NCI-H460 (cell line): Measurements from ENCODE around the gene SYP. TPM values are rescaled to one million over a fixed set of nuclear protein-coding genes. Genes with fewer than 3 reads are reported as not detected.

Source experiments
- DNase-seq: peaks from one replicate; pipeline ENCODE4 v3.0.0-alpha.2; 2016; ENCODE audit warnings: low read depth; ENCODE audit errors: extremely low read depth
- total RNA-seq: library from RNA; depleted of rRNA; stranded (reverse); fragments of >200 nt; shearing (Covaris generic); gene quantifications from 2 replicates; pipeline ENCODE4 v1.2.3, GENCODE V29; 2014

The SYP gene
- total RNA-seq, 1 experiment from 2014 or later, result 0.89 TPM

DNA sequence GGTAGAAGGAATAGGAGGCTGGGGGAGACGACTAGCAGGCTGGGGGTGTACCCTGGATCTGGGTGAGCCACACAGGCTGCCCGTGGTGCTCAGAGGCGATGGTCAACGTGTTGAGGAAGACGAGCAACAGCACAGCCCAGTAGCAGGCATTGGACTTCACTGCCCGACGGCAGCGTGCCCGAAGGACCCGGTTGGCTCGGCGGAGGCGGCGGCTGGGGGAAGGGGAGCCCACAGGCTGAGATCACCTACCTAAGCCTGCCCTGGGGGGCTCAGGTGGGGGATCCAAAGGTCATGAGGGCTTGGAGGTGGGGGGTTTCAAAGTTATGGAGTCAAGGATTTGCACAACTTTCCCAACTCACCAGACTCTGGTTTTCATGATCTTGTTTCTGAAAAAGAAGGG is 25.9 kb upstream of the SYP start:
- DNase-seq, result no peak

DNA sequence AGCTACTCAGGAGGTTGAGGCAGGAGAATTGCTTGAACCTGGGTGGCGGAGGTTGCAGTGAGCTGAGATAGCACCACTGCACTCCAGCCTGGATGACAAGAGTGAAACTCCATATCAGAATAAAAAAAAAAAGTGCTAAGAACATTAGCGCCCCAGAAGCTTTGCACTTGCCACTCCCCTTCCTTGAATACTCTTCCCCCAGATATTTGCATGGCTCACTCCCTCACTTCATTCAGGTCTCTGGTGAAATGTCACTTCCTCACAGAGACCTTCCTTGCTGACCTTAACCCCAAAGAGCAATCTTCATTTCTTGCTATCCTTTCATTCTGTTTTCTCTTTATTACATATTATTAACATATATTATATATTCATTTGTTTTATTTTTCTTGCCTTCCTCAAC is 21.9 kb upstream of the SYP start:
- DNase-seq, result no peak

DNA sequence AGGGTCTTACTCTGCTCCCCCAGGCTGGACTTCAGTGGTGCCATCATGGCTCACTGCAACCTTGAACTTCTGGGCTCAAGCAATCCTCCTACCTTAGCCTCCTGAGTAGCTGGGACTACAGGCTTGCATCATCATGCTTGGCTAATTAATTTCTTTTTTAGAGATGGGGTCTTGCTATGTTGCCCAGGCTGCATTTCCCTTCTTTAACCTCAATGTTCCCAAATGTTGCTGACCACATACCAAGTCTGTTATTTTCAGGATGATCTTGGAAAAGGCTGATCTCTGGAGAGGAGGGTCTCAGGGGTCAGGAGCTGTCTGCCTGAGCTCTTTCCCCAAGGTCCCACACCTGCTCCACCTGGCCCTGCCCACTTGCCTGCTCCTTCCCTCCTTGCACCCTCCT is 20.1 kb upstream of the SYP start:
- no peak for DNase-seq

DNA sequence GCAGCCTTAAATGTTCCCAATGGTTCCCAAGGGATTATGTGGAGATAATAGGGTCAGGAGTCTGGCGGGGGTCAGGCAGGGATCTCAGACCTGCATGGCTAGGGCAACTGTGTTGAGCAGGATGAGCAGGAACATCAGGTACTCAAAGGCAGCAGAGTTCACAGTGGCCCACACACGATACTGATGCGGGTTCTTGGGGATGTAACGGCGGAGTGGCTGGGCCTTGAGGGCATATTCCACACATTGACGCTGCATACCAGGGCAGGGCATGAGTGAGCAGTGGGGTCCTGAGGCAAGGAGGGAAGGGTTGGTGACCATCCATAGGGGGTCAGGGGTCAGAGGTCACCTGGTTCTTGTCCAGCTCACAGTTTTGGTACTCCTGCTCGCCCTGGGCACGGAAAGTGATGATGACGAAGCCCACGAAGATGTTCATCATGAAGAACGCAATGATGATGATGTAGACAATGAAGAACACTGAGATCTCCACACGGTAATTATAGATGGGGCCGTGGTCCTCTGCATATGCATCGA is 15.1 kb upstream of the SYP start:
- no peak for DNase-seq

DNA sequence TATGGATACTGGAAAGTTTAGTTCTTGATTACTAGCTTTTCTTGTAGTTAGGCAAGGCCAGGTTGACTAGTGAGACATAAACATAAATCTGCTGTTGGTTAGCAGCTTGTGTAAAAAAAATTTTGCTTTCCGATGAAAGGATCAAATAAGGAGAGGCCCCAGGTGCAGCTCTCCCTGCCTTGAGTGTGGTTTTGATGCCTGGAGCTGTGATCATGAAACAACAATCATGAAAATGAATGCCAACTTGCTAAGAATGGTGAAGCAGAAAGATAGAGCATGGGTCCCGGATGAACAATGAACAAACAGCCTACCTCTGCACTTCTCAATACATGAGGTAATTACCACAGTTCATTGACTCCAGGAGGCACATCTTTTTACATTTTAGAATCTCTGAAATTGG is 14.4 kb upstream of the SYP start:
- DNase-seq, result no peak

DNA sequence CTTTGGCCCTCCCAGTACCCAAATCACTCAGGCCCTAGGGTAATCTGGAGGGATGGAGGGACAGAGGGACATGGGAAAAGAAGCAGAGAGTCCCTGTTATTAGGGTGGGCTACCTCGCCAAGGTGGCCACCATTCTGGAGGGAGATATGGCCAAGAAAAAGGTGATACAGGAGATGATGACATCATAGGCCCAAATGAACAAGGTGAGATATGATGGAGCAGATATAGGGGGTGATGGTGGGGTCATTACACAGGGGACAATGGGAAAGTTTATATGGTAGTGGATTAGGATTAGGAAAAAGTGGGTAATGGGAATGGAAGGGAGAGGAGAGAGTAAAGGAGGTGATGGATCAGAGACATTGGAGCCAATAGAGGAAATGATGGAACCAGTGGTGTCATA is 12.9 kb upstream of the SYP start:
- DNase-seq, result no peak

DNA sequence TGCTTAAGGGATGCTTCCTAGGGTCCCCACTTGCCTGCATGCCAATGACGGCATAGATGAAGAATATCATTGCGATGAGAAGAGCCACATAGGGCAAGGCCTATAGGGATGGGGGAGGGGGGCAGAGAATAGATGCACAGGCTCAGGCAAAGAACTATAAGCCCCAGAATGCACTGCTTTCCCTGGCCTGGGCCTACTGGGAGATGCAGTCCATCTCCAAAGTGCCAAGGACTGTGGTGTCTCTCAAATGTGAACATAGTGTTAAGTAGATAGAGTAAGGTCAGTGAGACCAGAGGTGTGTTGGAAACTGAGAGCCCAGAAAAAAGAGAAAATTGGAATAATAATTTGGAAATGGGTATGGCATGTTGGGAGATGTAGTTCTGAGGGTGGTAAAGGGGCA is 12.2 kb upstream of the SYP start:
- no peak for DNase-seq

DNA sequence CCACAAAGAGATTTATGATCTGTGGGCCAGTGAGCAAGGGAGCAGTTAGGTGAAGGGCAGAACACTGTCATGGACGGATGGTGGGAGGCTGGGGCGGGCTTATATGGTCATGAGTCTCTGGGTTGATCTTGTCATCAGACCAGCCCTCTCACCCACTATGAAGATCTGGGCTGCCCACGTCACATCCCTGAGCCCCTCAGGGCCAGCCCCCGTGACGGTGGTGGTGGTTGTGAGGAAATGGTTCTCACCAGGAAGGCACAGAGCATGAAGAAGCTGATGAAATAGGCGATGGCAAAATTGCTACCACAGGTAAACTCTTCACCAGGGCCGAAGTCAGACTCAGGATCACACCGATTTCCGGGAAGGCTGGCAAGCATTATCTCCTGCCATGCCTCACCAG is 11.1 kb upstream of the SYP start:
- no peak for DNase-seq

DNA sequence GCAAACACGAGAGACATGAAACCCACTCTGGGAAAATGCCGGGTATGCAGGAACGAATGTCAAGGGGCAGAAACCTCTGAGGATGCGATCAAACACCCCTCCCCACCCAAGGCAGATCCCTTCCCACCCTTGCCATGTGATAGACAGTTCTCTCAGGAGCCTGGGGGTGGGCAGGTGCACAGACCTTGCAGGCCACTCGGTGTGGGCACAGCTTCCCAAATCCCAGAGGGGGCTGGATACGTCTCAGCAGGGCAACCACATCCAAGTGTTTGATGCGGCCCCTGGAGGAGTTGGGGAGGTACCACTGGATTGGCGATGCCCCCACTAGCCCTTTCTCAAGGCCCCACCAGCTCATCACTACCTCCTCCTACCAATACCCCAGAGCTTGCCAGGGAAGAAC is 10.4 kb upstream of the SYP start:
- DNase-seq, result no peak

DNA sequence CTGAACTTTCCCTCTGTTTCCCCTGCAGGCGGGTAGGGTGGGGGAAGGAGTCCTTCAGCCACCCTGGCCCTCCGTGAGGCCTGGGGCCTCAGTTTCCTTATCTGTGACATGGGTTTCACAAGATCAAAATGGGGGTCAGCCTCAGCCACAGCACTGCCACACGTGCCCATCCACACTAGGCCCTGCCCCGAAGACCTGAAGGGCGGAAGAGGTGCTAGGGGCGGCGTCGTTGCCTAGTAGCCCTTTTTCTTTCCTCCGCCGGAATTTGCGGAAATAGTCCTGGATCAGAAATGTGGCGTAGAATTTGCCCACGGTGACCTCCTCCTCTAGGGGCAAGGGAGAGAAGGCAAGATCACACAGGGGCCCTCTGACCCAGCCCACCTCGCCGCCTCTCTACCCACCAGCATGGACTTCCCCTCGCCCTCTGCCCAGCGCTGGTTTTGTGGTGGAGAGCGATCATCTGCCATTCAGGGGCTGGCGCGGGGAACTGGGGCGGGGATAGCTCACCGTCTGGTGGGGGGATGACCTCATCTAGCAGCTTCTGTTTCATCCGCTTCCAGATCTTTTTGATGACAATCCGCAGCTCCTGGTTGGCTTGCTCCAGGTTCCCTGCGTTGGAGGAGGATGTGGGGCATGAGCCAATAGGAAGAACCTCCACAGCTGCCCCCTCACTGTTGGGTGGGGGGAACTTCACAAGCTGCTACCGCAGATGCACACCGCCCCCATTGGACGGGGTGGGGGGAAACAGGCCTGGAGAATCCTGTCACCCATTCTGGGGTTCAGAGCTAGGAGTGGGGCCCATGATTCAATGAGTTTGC is 9.7 kb upstream of the SYP start:
- no peak for DNase-seq

DNA sequence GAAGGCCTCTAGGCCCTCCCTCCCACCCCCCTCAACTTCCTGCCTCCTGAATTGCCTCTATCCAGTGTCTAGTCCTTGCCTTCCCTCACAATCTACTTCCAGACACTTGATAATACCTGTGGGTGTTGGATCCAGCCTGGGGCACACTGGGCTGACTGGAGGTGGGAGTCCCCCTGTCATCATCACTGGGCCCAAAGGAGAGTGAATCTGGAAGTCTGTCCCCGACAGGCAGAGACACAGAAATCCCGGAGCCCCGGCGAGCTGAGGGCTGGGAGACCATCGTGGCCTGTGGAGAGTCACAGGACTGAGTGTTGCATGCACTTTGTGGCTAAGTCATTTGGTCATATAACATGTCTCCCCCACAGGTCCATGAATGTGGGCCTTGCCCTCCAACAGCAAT is 8.4 kb upstream of the SYP start:
- no peak for DNase-seq

DNA sequence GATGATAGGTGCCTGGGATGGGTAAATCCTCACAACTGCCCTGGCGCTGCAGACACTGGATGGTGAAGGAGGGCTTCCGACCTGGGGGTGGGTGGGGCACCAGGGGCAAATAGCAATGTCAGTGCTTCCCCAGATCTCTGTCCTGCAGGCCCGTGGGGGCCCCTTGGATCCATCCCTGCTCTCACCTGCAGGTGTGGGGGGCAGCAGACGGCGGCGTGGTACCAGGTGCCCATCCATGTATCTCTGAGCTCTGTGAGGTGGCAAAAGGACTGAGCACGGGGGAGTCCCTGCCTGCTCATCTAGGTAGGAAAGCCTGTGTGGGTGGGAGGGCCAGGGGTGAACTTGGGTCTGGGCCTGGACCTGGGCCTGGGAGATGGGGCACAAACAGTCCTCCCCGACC is 6.5 kb upstream of the SYP start:
- DNase-seq, result no peak

DNA sequence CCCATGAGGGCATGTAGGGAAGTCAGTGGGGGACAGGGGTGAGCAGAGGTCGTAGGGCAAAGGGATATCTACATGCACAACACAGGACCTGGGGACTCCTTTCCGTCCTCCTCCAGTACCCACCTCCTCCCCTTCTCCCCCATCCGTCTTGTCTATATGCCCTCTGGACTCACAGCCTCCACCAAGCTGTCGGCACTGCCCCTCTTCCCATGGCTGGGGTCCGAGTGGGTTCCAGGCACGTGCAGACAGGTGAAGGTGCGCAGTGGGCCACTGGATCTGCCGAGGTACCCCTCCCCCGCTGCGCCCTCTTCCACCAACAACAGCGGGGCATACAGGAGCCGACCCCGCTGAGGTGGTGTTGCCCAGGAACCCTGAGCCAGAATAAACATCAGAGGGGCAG is 5.5 kb upstream of the SYP start:
- no peak for DNase-seq

DNA sequence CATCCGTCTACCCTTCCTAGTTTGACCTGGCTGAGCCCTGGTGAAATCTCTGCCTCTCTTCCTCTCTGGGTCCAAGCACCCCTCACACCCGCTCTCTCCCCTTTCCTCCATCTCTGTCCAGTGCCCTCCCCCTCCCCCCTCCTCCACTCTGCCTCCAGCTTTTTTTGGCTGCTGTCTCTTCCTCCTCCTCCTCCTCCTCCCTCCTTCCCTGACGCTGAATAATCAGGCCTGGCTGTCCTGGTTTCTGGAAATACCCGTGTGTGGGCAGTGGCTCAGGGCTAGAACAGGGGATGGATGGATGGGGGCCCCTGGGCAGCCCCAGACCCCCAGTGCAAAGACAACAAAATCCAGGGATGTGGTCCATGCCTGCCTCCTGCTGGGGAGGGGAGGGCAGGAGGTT is 4.7 kb upstream of the SYP start:
- no peak for DNase-seq

DNA sequence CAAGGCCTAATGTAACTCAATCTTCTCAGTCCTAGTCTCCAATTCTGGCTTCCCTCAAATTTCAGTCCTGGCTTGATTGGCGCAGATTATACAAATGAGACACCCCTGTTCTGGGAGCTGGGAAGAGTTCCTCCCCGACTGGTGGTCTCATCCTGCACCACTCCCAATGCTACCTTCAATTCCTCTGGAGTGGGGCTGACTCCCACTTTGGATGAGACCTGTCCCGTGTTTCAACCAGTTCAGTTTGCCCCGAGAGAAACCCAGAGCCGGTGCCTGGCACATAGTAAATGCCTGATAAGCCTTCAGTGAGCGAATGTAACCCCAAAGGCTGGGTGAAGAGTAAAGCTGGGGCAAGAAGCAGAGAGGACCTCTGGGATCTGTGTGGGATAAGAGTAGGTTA is 4.0 kb upstream of the SYP start:
- DNase-seq, result no peak

DNA sequence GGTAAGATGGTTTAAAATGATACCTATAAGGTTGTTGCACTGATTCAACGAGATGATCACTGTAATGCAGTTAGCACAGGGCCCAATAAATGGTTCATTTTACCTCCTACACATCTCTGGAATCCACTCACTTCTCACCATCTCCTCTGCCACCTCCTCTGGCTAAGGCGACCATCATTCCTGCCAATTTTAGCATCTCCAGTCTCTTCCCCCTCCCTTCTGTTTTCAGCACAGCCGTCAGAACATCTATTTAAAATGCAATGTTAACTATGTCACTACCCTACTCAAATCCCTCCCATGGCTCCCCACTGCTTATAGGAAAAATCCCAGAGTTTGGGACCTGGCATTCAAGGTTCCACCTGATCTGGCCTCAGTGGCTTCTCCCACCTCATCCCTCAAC is 3.5 kb upstream of the SYP start:
- DNase-seq, result no peak

DNA sequence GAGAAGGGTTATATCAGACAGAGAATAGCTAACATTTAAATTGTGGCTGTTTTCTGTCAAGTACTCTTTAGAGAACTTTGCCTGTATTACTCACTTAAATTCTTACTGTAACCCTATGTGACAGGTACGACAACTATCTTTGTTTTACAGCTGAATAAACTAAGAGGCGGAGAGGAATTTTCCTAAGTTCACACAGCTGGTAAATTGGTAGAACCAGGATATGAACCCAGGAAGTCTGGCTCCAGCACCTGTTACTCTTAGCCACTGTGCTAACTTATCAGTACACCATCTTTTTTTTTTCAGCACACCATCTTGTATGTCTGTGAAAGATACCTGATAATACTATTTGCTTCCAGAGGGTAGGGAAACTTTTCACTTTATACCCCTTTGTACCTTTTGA is 2.0 kb upstream of the SYP start:
- no peak for DNase-seq

DNA sequence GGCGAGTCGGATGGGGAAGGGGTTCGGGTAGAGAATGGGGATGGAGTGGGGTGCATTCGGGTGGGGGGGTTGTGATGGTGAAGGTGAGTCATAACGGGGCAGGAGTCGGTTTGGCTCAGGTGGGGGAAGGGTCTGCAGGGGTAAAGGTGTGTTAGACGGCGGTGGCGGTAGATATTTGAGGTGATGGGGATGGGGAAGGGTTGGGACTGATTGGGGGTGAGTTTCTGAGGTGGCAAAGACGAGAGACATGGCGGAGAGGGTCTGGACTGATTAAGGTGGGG is 738 bp downstream of the SYP start:
- DNase-seq, result no peak

DNA sequence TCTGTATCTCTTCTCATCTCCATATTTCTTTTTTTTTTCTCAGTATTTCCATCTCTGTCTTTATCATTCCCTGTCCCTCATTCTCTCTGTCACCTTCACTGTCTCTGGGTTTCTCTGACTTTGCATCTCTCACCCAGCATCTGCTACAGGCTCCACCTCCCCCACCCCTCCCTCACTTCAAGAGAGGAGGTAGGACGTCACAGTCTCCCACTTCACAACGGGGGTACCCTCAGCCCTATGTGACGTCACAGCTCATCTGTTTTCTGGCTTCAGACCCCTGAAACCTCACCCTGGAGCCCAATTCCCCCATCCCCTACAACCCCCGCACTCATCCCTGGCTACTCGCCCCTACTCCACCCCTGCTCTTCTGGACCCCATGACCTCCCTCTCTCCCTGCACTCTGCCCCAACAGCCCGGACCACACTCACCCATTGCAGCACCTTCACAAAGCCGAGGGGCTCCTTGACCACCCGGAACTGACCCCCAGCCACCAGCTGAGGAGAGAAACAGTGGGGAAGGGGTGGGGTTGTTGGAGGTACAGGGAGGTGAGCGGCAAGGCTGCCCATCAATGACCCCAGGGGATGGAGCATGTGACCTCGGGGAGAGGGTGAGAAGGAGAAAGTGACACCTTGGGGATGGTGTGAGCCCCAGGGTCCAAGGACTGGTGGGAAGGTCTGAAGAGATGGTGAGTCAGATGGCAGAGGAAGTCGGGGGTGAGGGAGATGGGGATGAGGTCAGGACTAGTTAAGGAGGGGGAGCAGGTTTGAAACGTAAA is 1.3 kb downstream of the SYP start:
- DNase-seq, result no peak

DNA sequence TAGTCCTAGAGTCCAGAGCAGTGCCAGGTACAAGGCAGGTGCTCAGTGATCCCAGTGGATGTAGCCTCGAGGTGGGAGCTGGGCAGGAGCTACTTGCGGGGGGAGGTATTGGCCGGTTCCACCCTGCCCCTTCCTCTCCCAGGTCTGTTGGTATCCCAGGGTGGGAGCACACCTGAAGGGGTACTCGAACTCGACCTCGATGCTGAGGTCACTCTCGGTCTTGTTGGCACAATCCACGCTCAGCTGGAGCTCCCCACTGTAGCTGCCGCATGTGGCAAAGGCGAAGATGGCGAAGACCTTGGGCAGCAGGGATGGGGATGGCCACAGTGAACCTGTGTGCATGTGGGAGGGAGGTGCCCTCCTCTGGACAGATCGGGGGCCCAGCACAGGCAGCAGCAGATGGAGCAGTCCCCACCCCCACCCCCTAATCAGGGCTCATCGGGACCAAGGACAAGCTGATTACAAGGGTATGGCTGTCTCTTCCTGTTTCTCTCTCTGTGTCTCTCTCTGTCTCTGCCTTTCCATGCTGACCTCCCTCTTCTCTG is 2.4 kb downstream of the SYP start:
- DNase-seq, result no peak

DNA sequence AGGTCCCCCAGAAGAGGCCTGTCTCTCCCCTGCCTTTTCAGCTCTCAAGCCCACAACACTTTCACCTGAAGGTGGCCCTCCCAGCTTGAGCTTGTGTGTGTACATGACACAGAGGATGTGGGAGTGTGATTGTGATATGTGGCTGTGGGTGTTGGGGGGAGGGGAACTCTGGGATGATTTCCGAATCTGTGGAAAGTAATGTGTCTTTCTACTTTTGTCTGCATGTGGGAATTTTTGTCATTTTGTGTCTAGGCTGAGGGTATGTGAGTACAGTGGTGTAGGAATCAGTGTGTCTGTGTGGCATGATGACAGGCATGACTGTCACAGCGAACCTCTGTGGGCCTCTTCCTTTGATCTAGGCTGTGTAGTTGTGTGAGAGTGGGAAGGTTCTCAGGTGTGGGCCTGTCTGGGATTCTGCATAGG is 6.4 kb downstream of the SYP start:
- DNase-seq, result no peak

DNA sequence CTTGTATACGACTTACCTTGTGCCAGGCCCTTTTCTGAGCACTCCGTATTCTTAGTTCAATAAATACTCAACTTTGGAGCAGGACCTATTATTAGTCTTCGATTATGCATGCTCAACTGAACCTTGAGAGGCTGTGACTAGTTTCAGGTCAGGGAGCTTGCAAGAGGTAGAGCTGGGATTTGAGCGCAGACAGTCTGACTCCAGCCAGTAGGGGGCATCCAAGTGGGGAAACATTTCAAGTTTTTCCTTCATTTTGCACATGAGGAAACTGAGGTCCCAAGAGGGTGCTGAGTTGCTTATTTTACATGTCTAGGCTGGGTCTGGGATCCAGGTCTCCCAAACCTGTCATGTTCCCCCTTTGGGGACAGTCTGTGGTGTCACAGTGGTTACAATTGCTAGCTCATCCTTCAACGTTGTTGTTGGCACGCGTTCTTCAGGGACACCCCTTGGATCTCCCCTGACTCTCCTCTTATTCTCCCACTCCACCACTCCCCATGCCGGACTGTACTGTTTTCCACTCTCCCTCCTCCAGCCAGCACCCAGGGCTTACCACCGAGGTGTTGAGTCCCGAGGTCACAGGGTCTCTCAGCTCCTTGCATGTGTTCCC is 7.2 kb downstream of the SYP start:
- DNase-seq, result no peak
